HEK293 (cell line): ENCODE data around the gene AHCTF1.

Experiments
- KLF8 ChIP-seq: fragments of 450-650 bp; formaldehyde crosslinking; IDR thresholded peaks from 2 replicates; pipeline ENCODE4 v1.5.1; 2016; ENCODE audit warnings: missing biosample characterization, missing genetic modification characterization
- MZF1 ChIP-seq: fragments of 450-650 bp; formaldehyde crosslinking; IDR thresholded peaks from 2 replicates; pipeline ENCODE4 v1.5.1; 2017; ENCODE audit warnings: missing biosample characterization, missing genetic modification characterization, borderline replicate concordance
- PRDM10 ChIP-seq: fragments of 450-650 bp; formaldehyde crosslinking; IDR thresholded peaks from 2 replicates; pipeline ENCODE4 v1.5.1; 2016; ENCODE audit warnings: missing biosample characterization, missing genetic modification characterization
- REPIN1 ChIP-seq: fragments of 450-650 bp; formaldehyde crosslinking; IDR thresholded peaks from 2 replicates; pipeline ENCODE4 v1.5.1; 2017; ENCODE audit warnings: missing biosample characterization, missing genetic modification characterization, low read depth
- SP3 ChIP-seq: fragments of 450-650 bp; formaldehyde crosslinking; IDR thresholded peaks from 2 replicates; pipeline ENCODE4 v1.5.1; 2016; ENCODE audit warnings: missing biosample characterization, missing genetic modification characterization
- ZBTB17 ChIP-seq: fragments of 450-650 bp; formaldehyde crosslinking; IDR thresholded peaks from 2 replicates; pipeline ENCODE4 v1.5.1; 2016; ENCODE audit warnings: missing biosample characterization, missing genetic modification characterization
- ZBTB49 ChIP-seq: fragments of 450-650 bp; formaldehyde crosslinking; IDR thresholded peaks from 2 replicates; pipeline ENCODE4 v1.5.1; 2016; ENCODE audit warnings: missing biosample characterization, missing genetic modification characterization, low read depth
- ZBTB7A ChIP-seq: fragments of 450-650 bp; formaldehyde crosslinking; IDR thresholded peaks from 2 replicates; pipeline ENCODE4 v1.5.1; 2016; ENCODE audit warnings: low read depth, missing biosample characterization, missing genetic modification characterization
- ZBTB8A ChIP-seq: fragments of 450-650 bp; formaldehyde crosslinking; IDR thresholded peaks from 2 replicates; pipeline ENCODE4 v1.5.1; 2016; ENCODE audit warnings: missing biosample characterization, missing genetic modification characterization
- ZNF175 ChIP-seq: fragments of 450-650 bp; formaldehyde crosslinking; IDR thresholded peaks from 2 replicates; pipeline ENCODE4 v1.5.1; 2016; ENCODE audit warnings: missing biosample characterization, missing genetic modification characterization
- ZNF211 ChIP-seq: fragments of 450-650 bp; formaldehyde crosslinking; IDR thresholded peaks from 2 replicates; pipeline ENCODE4 v1.5.1; 2016; ENCODE audit warnings: low read depth, missing biosample characterization, missing genetic modification characterization
- ZNF24 ChIP-seq: fragments of 450-650 bp; formaldehyde crosslinking; IDR thresholded peaks from 2 replicates; pipeline ENCODE4 v1.5.1; 2016; ENCODE audit warnings: missing biosample characterization, missing genetic modification characterization
- ZNF280D ChIP-seq: fragments of 450-650 bp; formaldehyde crosslinking; IDR thresholded peaks from 2 replicates; pipeline ENCODE4 v1.5.1; 2016; ENCODE audit warnings: missing biosample characterization, missing genetic modification characterization
- ZNF324 ChIP-seq: fragments of 450-650 bp; formaldehyde crosslinking; IDR thresholded peaks from 2 replicates; pipeline ENCODE4 v1.5.1; 2016; ENCODE audit warnings: missing biosample characterization, missing genetic modification characterization
- ZNF830 ChIP-seq: fragments of 450-650 bp; IDR thresholded peaks from 2 replicates; pipeline ENCODE4 v1.5.0; 2018; ENCODE audit warnings: missing biosample characterization, missing genetic modification characterization, low read depth, mild to moderate bottlenecking, moderate library complexity
- ZSCAN5A ChIP-seq: fragments of 450-650 bp; formaldehyde crosslinking; IDR thresholded peaks from 2 replicates; pipeline ENCODE4 v1.5.1; 2016; ENCODE audit warnings: missing biosample characterization, missing genetic modification characterization
- TF ChIP-seq, protein P1 (sequence below): fragments of 450-650 bp; formaldehyde crosslinking; conservative IDR thresholded peaks from 2 replicates; pipeline ENCODE4 v1.5.1; 2016; ENCODE audit warnings: low read depth, missing biosample characterization, missing genetic modification characterization
- TF ChIP-seq, protein P2 (sequence below): fragments of 450-650 bp; formaldehyde crosslinking; IDR thresholded peaks from 2 replicates; pipeline ENCODE4 v1.5.1; 2017; ENCODE audit warnings: missing biosample characterization, mild to moderate bottlenecking, missing genetic modification characterization, moderate library complexity
- TF ChIP-seq, protein P3 (sequence below): IDR thresholded peaks from 2 replicates; pipeline ENCODE4 v1.6.1; 2011; ENCODE audit warnings: mild to moderate bottlenecking, low read depth, low read length, borderline replicate concordance

The AHCTF1 gene

DNA sequence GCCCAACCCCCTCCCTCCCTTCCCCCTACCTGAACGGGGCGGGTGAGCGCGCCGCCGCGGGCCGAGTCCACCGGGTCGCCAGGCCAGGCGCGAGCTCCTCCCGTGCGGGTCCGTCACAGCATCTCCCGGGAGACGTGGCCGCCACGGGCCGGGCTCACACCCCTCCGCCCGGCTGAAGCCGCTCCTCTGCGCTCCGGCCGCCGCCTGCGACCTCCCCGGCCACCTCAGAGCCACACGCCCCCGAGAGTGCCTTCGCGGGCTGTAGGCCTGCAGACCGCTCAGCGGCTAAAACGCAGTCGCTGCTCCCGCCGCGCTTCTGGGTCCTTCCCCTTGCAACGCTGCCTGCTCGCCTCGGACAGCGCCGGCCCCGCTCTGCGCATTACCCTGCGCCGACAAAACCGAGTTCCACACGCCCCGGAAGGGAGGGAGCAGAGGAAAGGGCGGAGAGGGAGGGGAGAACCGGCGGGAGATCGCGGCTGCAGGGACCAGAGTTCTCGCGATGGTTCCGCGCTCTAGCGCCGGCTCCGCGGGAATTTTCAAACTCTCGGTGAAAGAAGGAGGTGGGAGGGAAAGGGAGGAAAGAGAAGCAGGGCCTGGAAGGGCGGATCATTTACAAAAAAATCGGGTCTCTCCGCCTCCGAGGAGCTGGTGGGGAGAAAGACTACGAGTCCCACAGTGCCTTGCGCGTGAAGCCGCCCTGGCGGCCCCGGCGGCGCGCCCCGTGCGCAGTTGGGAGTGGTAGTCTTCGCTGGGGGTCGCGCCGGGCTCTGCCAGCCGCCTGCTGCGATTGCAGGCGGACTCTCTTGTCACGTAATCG, at the start of gene AHCTF1 (continued):
- TF ChIP-seq, protein P1, sequence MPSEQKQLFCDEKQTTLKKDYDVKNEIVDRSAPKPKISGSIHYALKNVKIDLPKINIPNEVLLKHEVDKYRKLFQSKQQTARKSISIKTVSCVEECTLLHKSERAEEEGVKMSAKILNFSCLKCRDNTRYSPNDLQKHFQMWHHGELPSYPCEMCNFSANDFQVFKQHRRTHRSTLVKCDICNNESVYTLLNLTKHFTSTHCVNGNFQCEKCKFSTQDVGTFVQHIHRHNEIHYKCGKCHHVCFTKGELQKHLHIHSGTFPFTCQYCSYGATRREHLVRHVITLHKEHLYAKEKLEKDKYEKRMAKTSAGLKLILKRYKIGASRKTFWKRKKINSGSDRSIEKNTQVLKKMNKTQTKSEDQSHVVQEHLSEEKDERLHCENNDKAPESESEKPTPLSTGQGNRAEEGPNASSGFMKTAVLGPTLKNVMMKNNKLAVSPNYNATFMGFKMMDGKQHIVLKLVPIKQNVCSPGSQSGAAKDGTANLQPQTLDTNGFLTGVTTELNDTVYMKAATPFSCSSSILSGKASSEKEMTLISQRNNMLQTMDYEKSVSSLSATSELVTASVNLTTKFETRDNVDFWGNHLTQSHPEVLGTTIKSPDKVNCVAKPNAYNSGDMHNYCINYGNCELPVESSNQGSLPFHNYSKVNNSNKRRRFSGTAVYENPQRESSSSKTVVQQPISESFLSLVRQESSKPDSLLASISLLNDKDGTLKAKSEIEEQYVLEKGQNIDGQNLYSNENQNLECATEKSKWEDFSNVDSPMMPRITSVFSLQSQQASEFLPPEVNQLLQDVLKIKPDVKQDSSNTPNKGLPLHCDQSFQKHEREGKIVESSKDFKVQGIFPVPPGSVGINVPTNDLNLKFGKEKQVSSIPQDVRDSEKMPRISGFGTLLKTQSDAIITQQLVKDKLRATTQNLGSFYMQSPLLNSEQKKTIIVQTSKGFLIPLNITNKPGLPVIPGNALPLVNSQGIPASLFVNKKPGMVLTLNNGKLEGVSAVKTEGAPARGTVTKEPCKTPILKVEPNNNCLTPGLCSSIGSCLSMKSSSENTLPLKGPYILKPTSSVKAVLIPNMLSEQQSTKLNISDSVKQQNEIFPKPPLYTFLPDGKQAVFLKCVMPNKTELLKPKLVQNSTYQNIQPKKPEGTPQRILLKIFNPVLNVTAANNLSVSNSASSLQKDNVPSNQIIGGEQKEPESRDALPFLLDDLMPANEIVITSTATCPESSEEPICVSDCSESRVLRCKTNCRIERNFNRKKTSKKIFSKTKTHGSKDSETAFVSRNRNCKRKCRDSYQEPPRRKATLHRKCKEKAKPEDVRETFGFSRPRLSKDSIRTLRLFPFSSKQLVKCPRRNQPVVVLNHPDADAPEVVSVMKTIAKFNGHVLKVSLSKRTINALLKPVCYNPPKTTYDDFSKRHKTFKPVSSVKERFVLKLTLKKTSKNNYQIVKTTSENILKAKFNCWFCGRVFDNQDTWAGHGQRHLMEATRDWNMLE (tag by site-specific recombination) = no peak
- TF ChIP-seq ZBTB7A (tag by site-specific recombination) (no peak), REPIN1 (tag by site-specific recombination) (no peak), ZBTB49 (tag by site-specific recombination) (no peak), ZNF280D (no peak), MZF1 (tag by site-specific recombination) (no peak), ZNF175 (tag by site-specific recombination) (no peak), ZBTB8A (tag by site-specific recombination) (0 out of 2 replicates have a peak, but pooled peaks have one; percentile 16), ZSCAN5A (tag by site-specific recombination) (no peak), ZNF211 (tag by site-specific recombination) (no peak), SP3 (tag by site-specific recombination) (peak; percentile 68), ZBTB17 (peak; percentile 82), ZNF324 (tag by site-specific recombination) (no peak), ZNF24 (tag by site-specific recombination) (no peak), PRDM10 (tag by site-specific recombination) (no peak), ZNF830 (tag by site-specific recombination) (no peak), KLF8 (tag by site-specific recombination) (peak; percentile 86)
- TF ChIP-seq, protein P2, sequence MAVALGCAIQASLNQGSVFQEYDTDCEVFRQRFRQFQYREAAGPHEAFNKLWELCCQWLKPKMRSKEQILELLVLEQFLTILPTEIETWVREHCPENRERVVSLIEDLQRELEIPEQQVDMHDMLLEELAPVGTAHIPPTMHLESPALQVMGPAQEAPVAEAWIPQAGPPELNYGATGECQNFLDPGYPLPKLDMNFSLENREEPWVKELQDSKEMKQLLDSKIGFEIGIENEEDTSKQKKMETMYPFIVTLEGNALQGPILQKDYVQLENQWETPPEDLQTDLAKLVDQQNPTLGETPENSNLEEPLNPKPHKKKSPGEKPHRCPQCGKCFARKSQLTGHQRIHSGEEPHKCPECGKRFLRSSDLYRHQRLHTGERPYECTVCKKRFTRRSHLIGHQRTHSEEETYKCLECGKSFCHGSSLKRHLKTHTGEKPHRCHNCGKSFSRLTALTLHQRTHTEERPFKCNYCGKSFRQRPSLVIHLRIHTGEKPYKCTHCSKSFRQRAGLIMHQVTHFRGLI (tag by site-specific recombination) = no peak
- TF ChIP-seq, protein P3, sequence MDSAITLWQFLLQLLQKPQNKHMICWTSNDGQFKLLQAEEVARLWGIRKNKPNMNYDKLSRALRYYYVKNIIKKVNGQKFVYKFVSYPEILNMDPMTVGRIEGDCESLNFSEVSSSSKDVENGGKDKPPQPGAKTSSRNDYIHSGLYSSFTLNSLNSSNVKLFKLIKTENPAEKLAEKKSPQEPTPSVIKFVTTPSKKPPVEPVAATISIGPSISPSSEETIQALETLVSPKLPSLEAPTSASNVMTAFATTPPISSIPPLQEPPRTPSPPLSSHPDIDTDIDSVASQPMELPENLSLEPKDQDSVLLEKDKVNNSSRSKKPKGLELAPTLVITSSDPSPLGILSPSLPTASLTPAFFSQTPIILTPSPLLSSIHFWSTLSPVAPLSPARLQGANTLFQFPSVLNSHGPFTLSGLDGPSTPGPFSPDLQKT = no peak
